Activated T-cell treated with anti-CD3 and anti-CD28 coated beads for 24 hours (primary cell): ENCODE measurements around the gene IQCH.
"Not testable (repeated sequence)": the region's sequence is repeated elsewhere in the genome, so short reads cannot be mapped to it uniquely, and the experiment has no call there.

ENCODE experiments used
- DNase-seq: peaks from one replicate; pipeline ENCODE4 v3.0.0-alpha.2; 2020; ENCODE audit warnings: low read depth

The IQCH gene

GRCh38 chr15:67397139-67397538 lies 142.6 kb downstream of the IQCH start:
- no peak for DNase-seq

GRCh38 chr15:67399925-67400324 lies 145.3 kb downstream of the IQCH start:
- no peak for DNase-seq

GRCh38 chr15:67400890-67401289 lies 146.3 kb downstream of the IQCH start:
- DNase-seq = no peak

GRCh38 chr15:67401336-67401735 lies 146.8 kb downstream of the IQCH start:
- DNase-seq = no peak

- no peak for DNase-seq
These were observed 149.0 kb downstream of the IQCH start for GRCh38 chr15:67403428-67404154.

- DNase-seq = no peak
These were observed 150.9 kb downstream of the IQCH start for GRCh38 chr15:67405208-67406191.

GRCh38 chr15:67406257-67406861 lies 151.8 kb downstream of the IQCH start:
- DNase-seq = no peak

GRCh38 chr15:67407786-67408185 lies 153.2 kb downstream of the IQCH start:
- DNase-seq = no peak

GRCh38 chr15:67409175-67409574 lies 154.6 kb downstream of the IQCH start:
- DNase-seq = no peak

- no peak for DNase-seq
These were observed 156.9 kb downstream of the IQCH start for GRCh38 chr15:67411486-67411885.

- DNase-seq = no peak
These were observed 159.3 kb downstream of the IQCH start for GRCh38 chr15:67413770-67414390.

GRCh38 chr15:67415181-67415580 lies 160.6 kb downstream of the IQCH start:
- DNase-seq = no peak

GRCh38 chr15:67416891-67417290 lies 162.3 kb downstream of the IQCH start:
- no peak for DNase-seq

- no peak for DNase-seq
These were observed 165.1 kb downstream of the IQCH start for GRCh38 chr15:67419705-67420104.

GRCh38 chr15:67420137-67420536 lies 165.6 kb downstream of the IQCH start:
- DNase-seq = no peak

- DNase-seq = no peak
These were observed 166.5 kb downstream of the IQCH start for GRCh38 chr15:67421105-67421504.

GRCh38 chr15:67422296-67422695 lies 167.7 kb downstream of the IQCH start:
- DNase-seq = no peak

GRCh38 chr15:67433495-67434099 lies 179.0 kb downstream of the IQCH start:
- DNase-seq = peak; percentile 28

- not testable (repeated sequence) for DNase-seq
These were observed 182.0 kb downstream of the IQCH start for GRCh38 chr15:67436351-67437250.

- no peak for DNase-seq
These were observed 189.5 kb downstream of the IQCH start for GRCh38 chr15:67444100-67444499.

GRCh38 chr15:67446449-67446848 lies 191.9 kb downstream of the IQCH start:
- no peak for DNase-seq
